Medulla oblongata (tissue), 1 donor: ENCODE measurements around the gene ENPP3.
"Not testable (repeated sequence)": the region's sequence is repeated elsewhere in the genome, so short reads cannot be mapped to it uniquely, and the experiment has no call there.

ENCODE experiments used
- DNase-seq: peaks from one replicate; pipeline ENCODE4 v3.0.0-alpha.2; 2015; ENCODE audit errors: extremely low spot score

Gene ENPP3

DNA sequence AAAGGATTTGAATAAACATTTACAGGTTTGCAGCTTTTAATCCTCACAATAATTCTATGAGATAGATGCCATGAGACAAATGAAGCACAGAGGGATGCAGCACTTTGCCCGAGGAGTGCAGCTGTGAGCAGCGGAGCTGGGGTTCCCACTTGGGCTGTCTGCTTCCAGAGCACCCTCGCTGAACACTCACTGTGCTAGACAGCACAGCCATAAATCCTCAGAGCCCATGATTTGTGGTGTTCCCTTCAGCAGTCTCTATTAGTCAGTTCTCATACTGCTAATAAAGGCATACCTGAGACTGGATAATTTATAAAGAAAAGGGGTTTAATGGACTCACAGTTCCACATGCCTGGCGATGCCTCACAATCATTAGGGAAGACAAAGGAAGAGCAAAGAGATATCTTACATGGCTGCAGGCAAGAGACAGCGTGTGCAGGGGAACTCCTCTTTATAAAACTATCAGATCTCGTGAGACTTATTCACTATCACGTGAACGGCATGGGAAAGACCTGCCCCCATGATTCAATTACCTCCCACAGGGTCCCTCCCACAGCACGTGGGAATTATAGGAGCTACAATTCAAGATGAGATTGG lies 99.0 kb downstream of the ENPP3 start:
- no peak for DNase-seq

DNA sequence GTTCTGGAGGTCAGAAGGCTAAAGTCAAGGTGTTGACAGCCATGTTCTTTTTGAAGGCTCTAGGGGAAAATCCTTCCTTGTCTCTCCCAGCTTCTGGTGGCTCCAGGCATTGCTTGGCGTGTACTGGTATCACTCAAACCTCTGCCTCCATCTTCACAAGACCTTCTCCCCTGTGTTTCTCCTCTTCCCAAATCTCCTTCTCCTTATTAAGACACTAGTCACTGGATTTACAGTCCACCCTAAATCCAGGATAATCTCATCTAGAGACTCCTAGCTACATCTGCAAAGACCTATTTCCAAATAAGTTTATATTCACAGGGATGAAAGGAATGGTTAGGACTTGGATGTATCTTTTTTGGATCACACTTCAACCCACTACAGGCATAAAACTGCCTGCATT lies 99.7 kb downstream of the ENPP3 start:
- no peak for DNase-seq

DNA sequence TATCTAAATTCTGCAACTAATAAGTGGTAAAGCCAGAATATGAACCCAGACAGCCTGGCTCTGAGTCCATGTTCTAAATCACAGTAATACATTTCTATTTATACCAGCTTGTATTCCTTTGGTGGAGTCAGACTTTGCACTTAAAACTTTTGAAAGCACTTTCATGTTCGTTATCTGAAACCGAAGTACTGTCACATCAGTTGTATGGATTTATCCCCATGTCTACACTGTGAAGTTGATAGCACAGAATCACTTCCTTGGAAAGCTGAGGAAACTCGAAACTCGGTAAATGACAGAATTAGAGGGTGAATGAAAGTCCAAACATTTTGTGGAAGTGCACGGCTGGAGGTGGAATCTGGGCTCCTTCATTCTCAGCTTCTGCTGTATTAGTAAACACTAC lies 102.0 kb downstream of the ENPP3 start:
- DNase-seq, result no peak

DNA sequence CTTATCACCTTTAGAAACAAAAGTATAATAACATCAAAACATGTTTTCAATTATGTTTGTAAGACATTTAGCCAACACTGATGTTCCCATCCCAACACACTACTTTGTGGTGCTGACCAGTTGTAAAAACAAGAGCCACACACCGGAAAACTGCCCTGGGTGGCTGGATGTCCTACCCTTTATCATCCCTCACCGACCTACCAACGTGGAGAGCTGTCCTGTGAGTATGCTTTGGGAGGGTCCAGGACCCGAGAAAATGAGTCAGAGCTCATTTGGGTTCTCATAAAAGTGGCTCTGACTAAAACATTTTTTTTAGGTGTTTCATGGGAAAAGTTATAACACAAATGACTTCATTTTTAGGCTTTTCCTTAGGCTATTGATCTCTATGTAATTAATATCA lies 103.1 kb downstream of the ENPP3 start:
- DNase-seq, result no peak

DNA sequence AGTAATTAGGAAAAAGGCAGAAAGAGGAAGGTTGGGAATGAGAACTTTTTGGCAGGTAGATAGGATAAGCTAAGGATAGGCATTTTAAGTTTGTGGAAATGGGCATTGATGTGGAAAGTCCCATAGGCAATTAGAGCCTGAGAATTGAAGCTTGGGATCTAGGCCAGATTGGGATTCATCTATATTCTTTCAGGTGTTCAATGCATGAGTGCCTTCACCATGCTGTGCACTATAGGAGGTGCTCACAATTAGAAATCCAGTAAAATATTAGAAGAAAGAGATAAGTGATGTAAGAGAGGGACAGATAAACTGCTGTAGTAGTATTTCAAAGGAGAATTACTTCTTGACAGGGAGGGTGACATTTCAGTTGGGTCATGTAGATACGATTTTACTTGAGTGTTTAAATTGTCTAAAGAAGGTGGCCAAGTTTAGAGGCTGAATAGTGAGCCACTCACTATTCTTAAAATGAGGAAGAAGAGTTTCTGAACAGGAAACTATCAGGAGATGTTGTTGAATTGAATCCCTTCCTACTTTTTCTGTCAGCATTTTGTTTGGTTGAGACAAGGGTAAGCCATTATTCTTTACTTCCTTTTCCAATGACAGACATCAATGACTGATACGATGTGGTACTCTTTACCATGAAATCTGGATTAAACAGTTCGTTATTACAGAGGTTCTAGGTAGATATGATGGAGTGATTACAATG lies 104.7 kb downstream of the ENPP3 start:
- DNase-seq, result peak; percentile 57

DNA sequence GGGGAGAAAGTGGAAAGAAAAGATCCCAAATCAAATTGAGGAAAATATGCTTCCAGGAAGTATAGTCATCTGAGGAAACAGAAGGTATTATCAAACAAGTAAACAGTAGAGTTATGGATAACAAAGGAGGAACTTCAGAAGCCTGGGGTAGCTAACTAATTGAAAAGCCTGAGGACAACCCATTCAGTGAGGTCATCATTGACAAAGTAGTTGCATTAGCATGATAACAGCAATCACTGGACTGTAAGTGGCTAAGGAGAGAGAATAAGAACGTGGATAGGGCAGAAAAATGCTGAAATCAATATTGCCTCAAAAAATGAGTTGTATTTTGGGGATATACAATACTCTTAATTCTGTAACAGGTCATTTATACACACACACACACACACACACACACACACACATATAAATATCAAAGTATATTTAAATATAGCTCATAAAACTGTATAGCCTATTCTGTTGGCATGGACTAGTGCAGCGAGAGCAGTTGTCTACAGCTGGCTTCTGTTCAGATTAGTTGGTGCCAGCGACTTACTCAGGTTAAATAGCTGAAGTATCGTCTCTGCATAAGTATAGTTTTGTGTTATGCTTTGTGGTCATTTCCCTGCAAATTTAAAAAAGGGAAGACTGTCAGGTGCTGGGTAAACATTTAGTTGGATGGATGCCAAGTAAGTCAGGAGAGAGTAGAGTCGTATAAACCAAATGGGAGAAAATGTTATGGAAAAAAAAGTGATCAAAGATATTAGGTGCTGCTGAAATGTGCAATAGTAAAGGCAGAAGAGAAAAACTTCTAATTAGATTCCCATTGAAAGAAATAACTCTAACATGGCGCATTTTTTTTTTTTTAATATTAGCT lies 107.6 kb downstream of the ENPP3 start:
- DNase-seq, result no peak

DNA sequence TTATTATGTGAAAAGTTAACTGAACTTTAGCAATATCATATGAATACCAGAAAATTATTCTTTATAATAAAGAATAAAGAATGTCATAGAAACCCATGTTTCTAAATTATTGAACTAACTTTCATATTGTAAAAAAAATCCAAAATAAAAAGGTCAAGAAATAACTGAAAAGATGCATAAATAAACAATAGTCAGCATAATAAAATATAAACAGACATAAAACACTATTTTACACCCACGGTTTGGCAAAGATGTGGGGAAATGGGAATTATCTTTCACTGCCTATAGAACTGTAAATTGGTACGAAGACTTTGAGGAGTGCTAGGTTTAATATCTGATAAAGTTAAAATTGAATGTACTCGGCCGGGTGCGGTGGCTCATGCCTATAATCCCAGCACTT lies 108.4 kb downstream of the ENPP3 start:
- no peak for DNase-seq

DNA sequence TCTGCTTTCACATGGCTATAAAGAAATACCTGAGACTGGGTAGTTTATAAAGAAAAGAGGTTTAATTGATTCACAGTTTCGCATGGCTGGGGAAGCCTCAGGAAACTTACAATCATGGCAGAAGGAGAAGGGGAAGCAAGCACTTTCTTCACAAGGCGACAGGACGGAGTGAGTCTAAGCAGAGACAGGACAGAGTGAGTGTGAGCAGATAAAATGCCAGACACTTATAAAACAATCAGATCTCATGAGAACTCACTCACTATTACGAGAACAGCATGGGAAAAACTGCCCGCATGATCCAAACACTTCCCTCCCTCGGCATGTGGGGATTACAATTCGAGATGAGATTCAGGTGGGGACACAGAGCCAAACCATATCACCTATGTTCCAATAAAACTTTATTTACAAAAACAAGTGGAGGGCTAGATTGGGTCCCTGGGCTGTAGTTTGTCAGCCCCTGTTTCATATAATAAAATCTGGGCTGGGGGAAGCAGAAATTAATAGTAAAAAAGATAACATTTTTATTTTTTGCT lies 110.8 kb downstream of the ENPP3 start:
- DNase-seq, result no peak

DNA sequence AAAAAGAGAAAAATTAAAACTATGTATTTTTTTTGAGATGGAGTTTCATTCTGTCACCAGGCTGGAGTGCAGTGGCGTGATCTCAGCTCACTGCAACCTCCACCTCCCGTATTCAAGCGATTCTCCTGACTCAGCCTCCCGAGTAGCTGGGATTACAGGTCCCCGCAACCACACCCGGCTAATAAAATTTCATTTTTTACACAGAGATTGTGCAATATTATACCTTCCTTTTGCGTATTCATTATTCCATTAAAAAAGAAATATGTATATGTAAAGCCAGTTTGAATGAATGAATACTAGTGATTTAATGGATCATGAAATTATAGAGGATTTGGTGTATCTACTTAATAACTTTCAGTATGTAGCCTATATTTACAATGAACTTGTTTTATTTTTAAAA lies 111.9 kb downstream of the ENPP3 start:
- no peak for DNase-seq

DNA sequence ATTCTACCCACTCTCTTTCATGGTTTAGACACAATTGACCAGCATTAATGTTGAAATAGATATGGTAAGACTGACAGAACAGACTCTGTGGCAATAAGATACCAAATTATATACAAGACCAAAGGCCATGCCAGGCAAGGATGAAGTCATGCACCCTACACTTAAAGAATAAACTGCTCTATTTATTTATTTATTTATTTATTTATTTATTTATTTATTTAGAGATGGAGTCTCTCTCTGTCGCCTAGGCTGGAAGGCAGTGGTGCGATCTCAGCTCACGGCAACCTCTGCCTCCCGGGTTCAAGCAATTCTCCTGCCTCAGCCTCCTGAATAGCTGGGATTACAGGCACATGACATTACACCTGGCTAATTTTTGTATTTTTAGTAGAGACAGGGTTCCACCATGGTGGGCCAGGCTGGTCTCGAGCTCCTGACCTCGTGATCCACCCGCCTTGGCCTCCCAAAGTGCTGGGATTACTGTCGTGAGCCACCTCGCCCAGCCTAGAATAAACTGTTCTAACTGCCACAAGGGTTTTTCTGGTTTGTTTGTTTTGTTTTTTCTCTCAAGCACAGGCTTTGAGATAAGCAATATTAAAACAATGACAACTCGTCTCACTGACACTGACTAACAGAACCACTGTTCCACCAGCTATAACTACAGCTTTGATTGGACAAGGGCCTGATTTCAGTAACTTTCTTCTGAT lies 114.1 kb downstream of the ENPP3 start:
- DNase-seq, result not testable (repeated sequence)

DNA sequence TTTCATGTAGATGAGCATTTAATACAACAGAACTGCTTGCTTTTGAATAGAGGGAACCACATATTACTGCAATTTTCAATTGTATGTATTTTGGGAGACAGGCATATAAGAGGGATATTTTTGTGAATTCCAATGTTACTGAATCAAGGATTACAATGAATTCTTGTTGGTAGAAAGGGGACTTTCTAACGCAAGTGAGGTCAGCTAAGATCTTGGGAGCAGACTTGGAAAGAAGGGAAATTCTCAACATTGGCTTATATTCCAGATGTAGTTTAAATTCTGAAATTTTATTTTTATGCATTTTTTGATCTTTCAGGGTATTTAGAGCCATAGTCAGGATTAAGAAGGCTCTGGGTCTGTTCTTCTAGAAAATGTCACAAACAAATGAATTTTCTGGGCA lies 117.0 kb downstream of the ENPP3 start:
- no peak for DNase-seq

DNA sequence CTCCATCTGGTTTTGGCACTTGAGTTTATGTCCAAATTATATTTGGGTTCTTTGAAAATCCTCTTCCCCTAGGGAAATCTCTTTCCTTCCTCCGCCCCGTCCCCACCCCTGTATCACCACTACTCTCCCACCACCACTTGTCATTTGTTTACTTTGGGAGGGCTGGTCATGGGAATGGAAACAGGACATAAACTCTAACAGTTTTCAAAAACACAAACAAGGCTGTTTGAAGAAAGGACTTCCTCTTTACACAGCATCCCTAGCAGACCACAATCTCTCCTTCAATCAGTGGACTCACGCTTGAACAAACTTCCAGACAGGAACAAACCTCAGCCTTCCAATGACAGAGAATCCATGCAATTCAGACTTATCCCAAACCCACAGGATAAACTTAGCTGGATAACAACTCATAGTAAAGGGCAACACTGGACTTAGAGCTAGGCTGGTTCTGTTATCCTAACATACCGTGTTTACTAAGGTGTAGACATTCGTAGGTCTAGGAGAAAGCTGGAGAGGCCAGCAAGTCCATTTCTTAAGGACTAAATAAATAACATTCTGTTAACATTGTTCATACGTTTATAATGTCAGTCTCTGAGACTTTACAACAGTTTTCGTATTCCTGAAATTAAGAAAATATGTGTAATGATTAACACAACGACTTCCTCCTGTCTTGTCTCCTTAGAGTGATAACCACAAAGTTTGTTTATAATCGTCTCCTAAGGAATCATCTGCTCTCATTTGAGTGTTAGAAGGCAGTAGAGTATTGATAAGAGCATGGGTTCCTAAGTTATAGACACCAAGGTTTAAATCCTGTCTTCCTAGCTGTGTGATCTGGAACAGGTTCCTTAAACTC lies 117.8 kb downstream of the ENPP3 start:
- no peak for DNase-seq

DNA sequence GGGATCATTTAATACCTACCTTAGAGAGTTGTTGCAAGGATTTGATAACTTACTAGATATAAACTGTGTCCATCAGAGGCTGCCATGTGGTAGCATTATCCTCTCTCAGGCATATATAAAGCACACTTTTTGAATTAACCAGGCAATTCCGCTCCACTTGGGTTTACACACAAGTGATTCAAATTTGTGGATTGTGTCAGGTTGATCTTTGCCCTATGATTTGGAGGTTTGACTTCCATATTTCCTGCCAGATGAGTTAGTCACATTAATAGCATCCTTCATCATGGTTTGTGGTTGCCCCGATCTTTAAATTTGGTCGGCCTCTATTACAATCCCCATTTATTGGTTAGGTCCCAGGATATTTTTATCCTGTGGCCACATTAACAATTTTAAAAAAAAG lies 118.5 kb downstream of the ENPP3 start:
- DNase-seq, result no peak

DNA sequence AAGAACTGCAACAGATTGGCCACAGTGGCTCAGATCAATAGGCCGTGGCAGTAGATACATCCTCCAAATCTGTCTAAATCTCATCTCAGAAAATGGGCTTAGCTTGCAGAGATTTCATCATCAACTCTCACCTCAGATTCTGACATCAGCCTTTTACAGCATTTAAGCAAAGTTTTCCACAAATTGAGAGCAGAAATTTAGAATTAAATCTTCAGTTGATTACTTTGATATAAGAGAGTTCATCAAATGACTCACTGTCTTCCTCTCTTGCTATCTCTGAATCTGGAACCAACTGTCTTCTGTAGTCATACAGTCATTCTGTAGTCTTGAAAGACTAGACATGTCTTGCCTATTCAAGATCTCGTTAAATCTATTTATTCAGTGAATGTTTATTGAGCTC lies 118.9 kb downstream of the ENPP3 start:
- DNase-seq, result no peak

DNA sequence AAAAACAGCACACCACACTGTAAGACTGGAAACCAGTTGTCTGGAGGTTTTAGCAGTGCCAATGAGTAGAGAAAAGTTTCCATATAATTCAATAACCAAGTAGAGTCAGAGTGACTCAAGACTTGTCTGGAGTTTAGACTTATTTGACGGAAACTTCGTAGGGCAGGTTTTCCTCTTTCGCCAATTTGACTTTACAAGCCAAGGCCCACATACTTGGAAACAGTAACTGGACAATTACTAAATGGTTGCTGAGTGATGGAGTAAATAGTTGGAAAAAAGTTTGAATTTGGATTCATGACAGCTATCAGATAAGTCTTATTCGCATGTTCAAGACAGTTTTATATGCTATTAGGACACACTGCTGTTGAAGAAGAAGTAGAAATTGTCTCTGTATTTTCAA lies 121.8 kb downstream of the ENPP3 start:
- no peak for DNase-seq

DNA sequence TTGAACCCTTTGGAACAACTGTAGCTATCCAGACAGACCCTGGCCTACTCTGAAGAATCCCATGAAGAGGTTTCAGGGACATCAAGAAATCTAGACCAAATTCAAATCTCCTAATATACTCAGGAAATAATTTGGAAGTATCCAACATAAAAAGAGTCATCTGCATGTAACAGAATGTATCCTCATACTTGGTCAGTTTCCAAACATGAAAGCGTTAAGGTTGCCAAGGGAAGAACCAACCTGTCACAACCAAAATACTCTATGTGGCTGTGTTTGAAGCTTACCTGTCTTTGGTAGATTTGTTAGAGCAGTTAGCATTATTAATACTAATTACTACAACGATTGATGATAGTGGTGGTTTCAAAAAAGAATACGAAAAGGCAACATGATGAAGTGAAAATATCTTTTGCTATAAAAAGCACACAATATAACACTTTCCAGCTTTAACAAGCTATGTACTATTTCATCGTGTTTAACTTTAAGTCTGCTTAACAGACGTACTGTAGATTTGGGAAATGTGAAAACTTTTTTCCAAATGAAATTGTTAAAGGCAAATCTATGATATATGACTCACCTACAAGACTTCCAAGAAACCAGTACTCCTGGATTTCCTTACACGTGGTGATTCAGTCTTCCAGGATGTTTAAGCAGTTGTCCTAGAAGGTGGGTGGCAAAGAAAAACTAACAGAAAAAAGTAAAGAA lies 124.1 kb downstream of the ENPP3 start:
- no peak for DNase-seq

DNA sequence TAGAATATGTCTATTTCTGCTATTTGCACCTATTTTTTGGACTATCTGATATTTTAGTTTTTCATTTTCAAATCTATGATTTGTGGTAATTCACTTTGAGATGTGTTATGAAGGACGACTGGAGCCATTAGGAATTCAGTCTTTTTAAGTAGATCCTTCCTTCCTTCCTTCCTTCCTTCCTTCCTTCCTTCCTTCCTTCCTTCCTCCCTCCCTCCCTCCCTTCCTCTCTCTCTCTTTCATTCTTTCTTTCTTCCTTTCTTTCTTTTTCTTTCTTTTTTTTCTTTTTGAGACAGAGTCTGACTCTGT lies 124.6 kb downstream of the ENPP3 start:
- DNase-seq, result no peak

DNA sequence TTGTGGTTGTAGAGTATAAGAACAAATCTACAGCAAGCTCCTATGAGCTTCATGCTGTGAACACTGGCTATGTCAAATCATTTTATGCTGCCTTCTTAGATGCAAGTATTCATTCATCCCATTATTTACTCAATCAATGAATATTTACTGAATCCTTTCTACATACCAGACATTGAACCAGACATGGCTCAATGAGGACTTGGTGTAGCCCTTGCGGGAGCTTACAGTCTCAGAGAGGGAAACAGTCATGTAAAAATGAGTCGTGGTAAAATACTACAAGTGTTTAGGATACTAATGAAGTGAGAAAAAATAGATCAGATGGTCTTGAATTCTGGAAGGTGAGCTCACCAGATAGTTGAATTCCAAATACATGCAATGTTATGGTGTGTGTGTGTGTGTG lies 125.9 kb downstream of the ENPP3 start:
- DNase-seq, result no peak

DNA sequence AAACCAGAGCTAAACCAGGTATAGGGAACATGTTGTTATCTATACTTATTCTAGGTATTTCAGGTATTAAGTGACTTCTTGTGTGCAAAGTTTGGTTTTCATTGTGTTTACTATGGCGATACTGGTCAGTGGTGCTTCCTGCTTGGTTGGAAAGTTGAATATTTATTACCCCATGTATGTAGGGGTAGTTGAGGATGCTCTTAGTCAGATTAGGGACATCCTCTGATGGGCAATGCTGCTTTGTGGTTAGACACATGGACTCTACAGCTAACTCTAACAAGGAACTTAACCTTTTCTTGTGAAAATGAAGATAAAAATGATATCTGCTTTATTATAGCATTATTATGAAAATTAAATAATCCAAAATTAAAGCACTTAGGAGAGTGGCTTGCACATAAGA lies 126.6 kb downstream of the ENPP3 start:
- no peak for DNase-seq

DNA sequence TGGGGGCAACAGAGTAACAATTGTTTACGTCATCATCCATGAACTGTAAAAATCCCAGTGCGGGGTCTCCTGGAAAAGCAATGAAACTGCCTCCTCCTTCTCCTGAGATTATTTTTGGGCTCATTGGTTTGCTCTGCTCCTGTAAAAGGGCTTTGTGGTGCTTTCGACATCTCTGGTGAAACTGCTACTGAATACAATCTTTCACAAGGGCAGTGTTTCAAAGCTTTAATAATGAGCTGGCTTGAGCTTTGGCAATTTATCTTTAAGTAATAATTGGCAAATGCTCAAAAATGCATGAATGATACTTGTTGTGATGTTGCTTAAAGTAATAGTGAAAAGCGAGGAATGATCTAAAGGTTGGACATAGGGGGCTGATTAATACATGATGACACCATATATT lies 127.2 kb downstream of the ENPP3 start:
- DNase-seq, result no peak
